Testis (tissue), 5 donors: ENCODE data around the gene KLHL42. TPM values are rescaled to one million over a fixed set of nuclear protein-coding genes. Genes with fewer than 3 reads are reported as not detected.
"Not testable (repeated sequence)": the region's sequence is repeated elsewhere in the genome, so short reads cannot be mapped to it uniquely, and the experiment has no call there.

Experiments used
- DNase-seq: peaks from one replicate; pipeline ENCODE4 v3.0.0-alpha.2; 2019
- H3K27ac ChIP-seq, 2 donors: fragments of 200-600 bp; sonication (generic); one replicate each; pipeline ENCODE4 v1.5.1; 2019
- H3K27me3 ChIP-seq: fragments of 200-600 bp; sonication (generic); one replicate; pipeline ENCODE4 v1.5.1; 2019
- H3K36me3 ChIP-seq: fragments of 200-600 bp; sonication (generic); one replicate; pipeline ENCODE4 v1.5.1; 2017; ENCODE audit warnings: low read depth; ENCODE audit errors: missing control alignments
- H3K4me1 ChIP-seq: fragments of 200-600 bp; sonication (generic); one replicate; pipeline ENCODE4 v1.5.1; 2019
- H3K4me3 ChIP-seq, 2 donors: fragments of 200-600 bp; sonication (generic); one replicate each; pipeline ENCODE4 v1.5.1; 2017 to 2019
- H3K9me3 ChIP-seq: fragments of 200-600 bp; sonication (generic); one replicate; pipeline ENCODE4 v1.5.1; 2017
- CTCF ChIP-seq, 3 experiments: fragments of 450-650 bp in 2 of 3; fragments of 200-600 bp in 1 of 3; sonication (generic) in 1 of 3; IDR thresholded peaks; one replicate each; pipeline ENCODE4 v1.5.1; 2016 to 2019; ENCODE audit warnings: antibody characterized with exemption in 3 of 3, mild to moderate bottlenecking in 2 of 3, moderate library complexity in 1 of 3
- POLR2A ChIP-seq: fragments of 450-650 bp; IDR thresholded peaks from one replicate; pipeline ENCODE4 v1.6.1; 2017; ENCODE audit warnings: antibody characterized with exemption, mild to moderate bottlenecking, moderate library complexity
- WGBS, 2 donors: methylation state at CpG; one replicate each; pipeline ENCODE4 v1.1.5; 2018; 5-methylcytosine and 5-hydroxymethylcytosine counted together
- intact Hi-C: fragments of 100-400 bp; cut with DNase I; formaldehyde crosslinking; loops from one replicate; pipeline ENCODE4 v1.15.1; 2023; ENCODE audit warnings: low total_unique reads
- long read RNA-seq, 2 donors: transcript quantifications; one replicate each; lab custom pipeline, GENCODE V29; 2026
- polyA plus RNA-seq: library from polyadenylated mRNA; stranded (reverse); fragments of 350-450 nt; fragmentation: Illumina TruSeq; extraction: RNeasy Lipid Tissue Mini Kit (QIAGEN cat#74804); gene quantifications from one replicate; pipeline ENCODE4 v1.2.3, GENCODE V29; 2014; ENCODE audit warnings: low read depth, low replicate concordance; ENCODE audit not compliant: insufficient read depth
- total RNA-seq, 2 donors: library from RNA; depleted of rRNA; stranded (reverse); fragments of >200 nt; gene quantifications; one replicate each; pipeline ENCODE4 v1.2.3, GENCODE V29; 2016

KLHL42 gene
- total RNA-seq (10 to 100 TPM; 65.1 to 87.8 TPM), polyA plus RNA-seq (23.7 TPM)
- long read RNA-seq, donor 1, full-length matches to known transcripts = 10 of 10 reads
- long read RNA-seq, donor 1, partial matches to known transcripts = 0 of 10 reads
- long read RNA-seq, donor 1, other reads (novel, unspliced or antisense) = 0 of 10 reads
- long read RNA-seq, donor 2, full-length matches to known transcripts = 8 of 14 reads
- long read RNA-seq, donor 2, partial matches to known transcripts = 6 of 14 reads
- long read RNA-seq, donor 2, other reads (novel, unspliced or antisense) = 0 of 14 reads

- no peaks in the 10 kb centered on the region for H3K27me3 ChIP-seq
- intact Hi-C loops = no loop called here
- peak; percentile 65 for DNase-seq
- 0% methylated on average over 3 to 49 of the region's 92 CpGs for WGBS, 2 donors
- H3K9me3 ChIP-seq = no peaks in the 10 kb centered on the region
- H3K4me1 ChIP-seq = peaks cover 11% of the 10 kb centered on the region
- no peaks in the 10 kb centered on the region for H3K36me3 ChIP-seq
- TF ChIP-seq CTCF (IDR thresholded peaks at IDR 0.05) = no peak
- peak within 1 kb of the TSS; percentile 87 to 92 for H3K4me3 ChIP-seq
- H3K27ac ChIP-seq = peak within 1 kb of the TSS; percentile 95
These were observed at the start of gene KLHL42, which contains the start of gene MANSC4 for GRCh38 chr12:27779920-27780611. KLHL42 (plus strand) TSS chr12:27780233; CDS start chr12:27780331, 98 bp downstream. MANSC4 (minus strand) TSS chr12:27780236; CDS start chr12:27771276, 8,960 bp downstream.

- H3K36me3 ChIP-seq = no peaks in the 10 kb centered on the region
- peak; percentile 49 for DNase-seq
These were observed 47.8 kb upstream of the KLHL42 start for GRCh38 chr12:27732281-27732680.

GRCh38 chr12:27733052-27733656, 46.9 kb upstream of the KLHL42 start:
- no peaks in the 10 kb centered on the region for H3K36me3 ChIP-seq
- H3K4me3 ChIP-seq = no peak overlapping the region
- intact Hi-C loops = no loop called here
- no peak for TF ChIP-seq POLR2A
- TF ChIP-seq CTCF (IDR thresholded peaks at IDR 0.05) = peak; percentile 66 to 81 (median 73)
- H3K9me3 ChIP-seq = no peaks in the 10 kb centered on the region
- WGBS, 2 donors = 36 to 51% methylated on average over 3 of the region's 3 CpGs
- H3K4me1 ChIP-seq = no peaks in the 10 kb centered on the region
- no peaks in the 10 kb centered on the region for H3K27me3 ChIP-seq
- DNase-seq = peak; percentile 55
- no peak overlapping the region for H3K27ac ChIP-seq

More at GRCh38 chr12:27732281-27732680, 47.8 kb upstream of the KLHL42 start:
- 64 to 70% methylated on average over 2 of the region's 2 CpGs for WGBS, 2 donors
- intact Hi-C loops = no loop called here
- H3K27ac ChIP-seq = no peak overlapping the region
- no peaks in the 10 kb centered on the region for H3K9me3 ChIP-seq
- TF ChIP-seq CTCF (IDR thresholded peaks at IDR 0.05) = no peak
- TF ChIP-seq POLR2A = no peak
- H3K27me3 ChIP-seq = no peaks in the 10 kb centered on the region
- H3K4me3 ChIP-seq = no peak overlapping the region
- peaks cover 3% of the 10 kb centered on the region for H3K4me1 ChIP-seq

- Histone ChIP-seq H3K36me3 (no peaks in the 10 kb centered on the region), H3K27ac (no peak overlapping the region), H3K4me1 (no peaks in the 10 kb centered on the region), H3K4me3 (no peak overlapping the region), H3K9me3 (no peaks in the 10 kb centered on the region), H3K27me3 (no peaks in the 10 kb centered on the region)
- intact Hi-C loops = no loop called here
- TF ChIP-seq POLR2A (no peak), CTCF (IDR thresholded peaks at IDR 0.05) (no peak)
- no peak for DNase-seq
- 94 to 100% methylated on average over 1 of the region's 1 CpG for whole genome bisulfite sequencing, 2 donors
These were observed 46.2 kb upstream of the KLHL42 start for GRCh38 chr12:27733791-27734190.

GRCh38 chr12:27734321-27734720, 45.7 kb upstream of the KLHL42 start:
- intact Hi-C loops, H3K27me3 ChIP-seq, H3K9me3 ChIP-seq, H3K27ac ChIP-seq, H3K4me1 ChIP-seq, H3K4me3 ChIP-seq, DNase-seq, H3K36me3 ChIP-seq: not testable (repeated sequence)
- WGBS, 2 donors = 92 to 94% methylated on average over 9 of the region's 9 CpGs
